NCI-H187 (cell line): Measurements from ENCODE around the gene TCL1A.

ENCODE experiments used
- DNase-seq, 2 experiments: peaks; one replicate each; lab custom pipeline; 2025; lab: John Stamatoyannopoulos, UW

The TCL1A gene

DNA sequence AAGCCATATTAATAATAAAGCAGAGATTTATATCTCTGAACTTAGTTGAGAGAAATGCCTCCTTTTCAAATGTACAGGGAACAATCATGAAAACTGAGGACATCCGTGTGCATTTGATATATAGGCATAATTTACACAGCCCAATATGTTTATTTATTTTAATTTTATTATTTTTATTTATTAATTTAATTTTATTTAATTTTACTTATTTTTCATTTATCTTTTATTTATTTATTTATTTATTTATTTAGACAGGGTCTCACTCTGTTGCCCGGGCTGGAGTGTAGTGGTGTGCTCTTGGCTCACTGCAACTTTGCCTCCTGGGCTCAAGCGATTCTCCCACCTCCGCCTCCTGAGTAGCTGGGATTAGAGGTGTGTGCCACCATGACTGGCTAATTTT is 8.4 kb downstream of the TCL1A start:
- no peak for DNase-seq

DNA sequence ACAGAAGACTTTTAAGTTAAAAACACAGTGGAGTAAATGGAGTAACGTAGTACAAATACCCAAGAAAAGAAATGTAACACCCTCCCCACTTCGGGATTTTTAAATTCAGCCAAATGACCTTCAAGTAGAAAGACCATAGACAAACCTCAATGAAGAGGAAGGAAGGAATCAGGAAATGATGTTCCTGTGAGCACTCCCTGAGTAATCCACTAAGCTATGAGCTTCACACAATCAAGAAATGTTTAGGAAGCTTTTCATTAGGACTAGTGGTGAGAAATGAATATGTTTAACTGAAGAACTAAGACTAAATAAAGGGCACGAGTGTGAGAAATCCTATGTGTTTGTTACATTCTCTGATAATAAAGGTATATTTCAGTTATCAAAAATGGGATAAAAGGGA is 10.1 kb downstream of the TCL1A start:
- no peak for DNase-seq

DNA sequence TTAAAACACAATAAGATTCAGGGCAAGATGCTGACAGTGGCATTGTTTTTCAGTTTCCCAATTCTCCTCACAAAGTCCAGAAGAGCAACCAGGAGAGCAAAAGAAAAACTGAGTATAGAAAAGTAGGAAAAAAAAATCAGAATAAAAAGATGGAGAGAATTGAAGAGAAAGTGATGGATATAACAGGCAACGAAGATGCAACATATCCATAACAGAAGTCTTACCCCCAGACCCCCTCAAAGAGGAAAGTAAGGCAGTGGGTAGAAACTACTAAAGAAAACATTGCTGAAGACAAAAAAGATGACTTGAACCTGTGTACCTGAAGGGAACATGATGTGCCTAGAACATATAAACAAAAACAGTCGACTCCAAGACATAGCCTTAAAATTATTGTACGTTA is 10.6 kb downstream of the TCL1A start:
- no peak for DNase-seq

DNA sequence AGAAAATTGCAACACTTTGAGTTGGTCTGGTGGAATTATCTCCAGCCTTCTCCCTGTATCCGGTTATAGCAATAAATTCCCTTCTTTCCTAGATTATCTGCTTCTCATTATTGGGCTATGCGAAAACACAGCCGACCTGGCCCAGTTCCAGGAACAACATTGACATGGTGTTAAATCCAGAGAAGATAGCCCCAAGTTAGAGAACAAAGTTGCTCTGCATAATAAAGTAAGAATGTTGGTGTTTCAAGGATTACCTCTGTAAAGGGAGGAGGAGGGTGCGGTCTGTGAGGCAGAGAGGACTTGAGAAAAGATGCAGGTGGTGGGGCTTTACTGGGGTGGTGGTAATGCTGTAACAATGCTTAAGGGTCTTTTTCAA is 12.1 kb downstream of the TCL1A start:
- no peak for DNase-seq

DNA sequence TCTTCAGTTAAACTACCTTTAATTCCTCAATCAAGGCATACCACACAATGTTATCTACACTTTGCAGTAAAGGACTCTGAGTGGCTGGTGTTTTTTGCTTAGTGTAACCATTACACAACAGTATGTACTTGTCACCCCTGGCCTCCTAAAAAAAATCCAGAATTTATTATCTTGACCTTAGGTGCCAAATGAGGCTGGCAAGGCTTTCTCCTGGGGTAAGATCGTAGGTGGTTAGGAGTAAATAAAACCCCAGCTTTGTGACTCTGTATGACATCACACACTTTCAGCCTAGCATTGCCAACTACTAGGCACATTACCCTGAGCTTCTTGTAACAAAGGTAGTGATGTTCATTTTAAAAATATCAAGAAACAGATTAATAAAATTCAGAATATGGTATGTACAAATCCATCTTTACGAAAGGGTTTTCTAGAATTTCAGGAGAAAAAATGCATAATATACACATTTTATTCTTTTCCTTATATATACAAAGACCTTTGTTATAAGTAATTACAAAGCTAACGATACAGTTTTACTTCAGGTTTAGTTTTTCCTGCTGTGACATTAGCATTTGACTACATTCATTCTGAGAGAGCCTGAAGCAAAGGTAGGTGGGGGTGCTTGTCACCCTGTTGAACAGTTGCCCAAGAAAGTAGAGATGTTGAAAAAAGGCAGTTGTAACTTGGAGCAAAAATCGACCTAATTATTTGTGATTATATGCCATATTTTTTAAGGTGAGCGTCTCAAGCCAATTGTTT is 13.5 kb downstream of the TCL1A start:
- no peak for DNase-seq

DNA sequence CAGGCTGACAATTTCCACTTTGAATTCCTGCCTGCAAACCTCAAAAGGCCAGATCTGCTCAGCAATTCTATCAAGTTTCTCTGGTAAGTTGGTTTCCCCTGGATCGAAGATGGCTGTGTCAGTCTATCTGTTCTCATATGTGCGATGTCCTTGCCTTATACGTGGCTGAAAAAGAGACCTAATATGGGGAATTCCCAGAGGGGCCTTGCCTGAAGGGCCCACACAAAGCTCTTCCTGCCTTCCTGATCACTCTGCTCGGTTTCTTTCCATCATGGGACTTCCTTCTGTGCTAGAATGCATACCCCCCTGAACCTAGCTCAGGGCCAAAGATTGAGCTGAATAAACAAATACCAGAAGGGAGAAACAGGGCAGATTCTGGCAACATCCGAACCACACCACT is 14.5 kb downstream of the TCL1A start:
- DNase-seq = no peak

DNA sequence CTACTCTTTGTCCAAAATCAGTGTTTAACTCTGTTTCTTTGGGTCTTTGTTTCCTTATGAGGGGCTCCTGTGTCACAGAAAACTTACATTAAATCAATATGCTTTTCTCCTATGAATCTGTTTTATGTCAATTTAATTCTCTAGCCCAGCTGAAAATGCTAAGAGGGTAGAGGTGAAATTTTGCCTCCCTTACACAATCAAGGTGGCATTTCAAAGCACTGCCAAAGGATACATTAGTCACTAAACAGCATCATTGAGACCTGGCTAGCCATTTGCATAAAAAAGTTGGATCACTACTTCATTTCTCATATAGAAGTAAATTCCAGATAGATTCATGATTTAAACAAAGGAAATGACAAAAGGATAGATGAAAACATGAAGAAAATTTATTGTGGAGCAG is 15.6 kb downstream of the TCL1A start:
- no peak for DNase-seq

DNA sequence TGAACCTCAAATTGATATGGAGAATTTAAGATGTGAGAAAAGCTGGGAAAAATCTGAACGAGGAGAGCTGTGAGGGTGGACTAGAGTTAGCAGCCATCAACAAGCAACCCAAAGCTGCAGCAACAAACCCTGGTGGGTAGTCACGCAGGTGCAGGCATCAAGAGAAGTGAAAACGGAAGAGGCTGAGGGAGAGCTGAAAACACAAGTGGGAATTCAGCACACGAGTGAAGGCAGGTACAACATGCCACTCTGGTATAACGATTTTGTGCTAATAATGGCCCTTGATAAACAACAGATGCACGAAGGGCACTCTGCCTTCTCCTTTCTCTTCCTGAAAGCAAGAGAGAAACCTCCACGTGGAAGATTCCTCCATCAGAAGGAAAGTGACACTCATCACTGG is 16.2 kb downstream of the TCL1A start:
- DNase-seq = no peak

DNA sequence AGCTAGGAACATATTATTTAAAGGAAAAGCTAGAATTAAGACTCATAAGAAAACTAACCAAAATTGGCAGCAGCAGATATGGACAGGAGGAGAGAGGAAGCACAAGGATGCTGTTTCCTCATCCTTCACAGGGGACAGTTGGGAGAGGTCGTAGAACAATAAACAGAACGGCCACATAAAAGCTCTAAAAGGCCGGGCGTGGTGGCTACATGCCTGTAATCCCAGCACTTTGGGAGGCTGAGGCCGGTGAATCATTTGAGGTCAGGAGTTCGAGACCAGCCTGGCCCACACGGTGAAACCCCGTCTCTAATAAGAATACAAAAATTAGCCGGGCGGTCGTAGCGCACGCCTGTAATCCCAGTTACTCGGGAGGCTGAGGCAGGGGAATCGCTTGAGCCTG is 17.2 kb downstream of the TCL1A start:
- DNase-seq = no peak

DNA sequence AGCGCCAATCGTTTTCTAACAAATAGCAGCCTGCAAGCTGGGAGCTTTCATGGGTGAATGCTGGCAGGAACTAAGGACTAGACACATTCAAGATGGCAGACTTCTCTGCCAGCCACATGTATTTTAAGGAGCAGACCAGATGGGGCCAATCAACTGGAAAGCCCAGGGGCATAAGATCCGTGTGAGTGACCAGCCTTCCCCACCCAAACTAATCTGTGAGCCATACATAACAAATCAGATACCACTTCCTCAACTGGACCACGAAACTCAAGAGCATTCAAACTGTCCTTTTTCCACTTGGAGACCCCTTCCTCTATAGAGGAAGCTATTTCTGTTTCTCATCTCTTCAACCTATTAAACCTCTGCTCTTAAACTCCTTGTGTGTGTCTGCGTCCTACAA is 18.0 kb downstream of the TCL1A start:
- DNase-seq = no peak

DNA sequence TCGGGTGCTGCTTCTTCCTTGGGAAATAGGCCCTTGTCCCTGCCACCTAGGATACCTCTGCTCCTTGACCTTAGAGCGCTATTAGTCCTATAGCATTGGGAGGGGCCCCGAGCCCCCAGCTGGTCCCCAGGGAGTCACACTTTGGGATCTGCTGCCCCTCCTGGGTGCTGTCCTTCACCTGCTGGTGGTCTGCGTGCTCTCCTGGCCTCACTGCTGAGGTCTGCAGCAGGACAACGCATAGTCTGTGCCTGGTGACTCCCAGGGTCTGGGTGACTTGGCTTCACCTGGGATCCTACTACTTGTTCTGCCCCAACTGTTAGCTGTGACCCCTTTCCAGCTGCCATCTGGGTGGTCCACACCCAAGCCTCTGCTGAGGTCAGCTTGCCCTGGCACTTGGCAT is 18.9 kb downstream of the TCL1A start:
- no peak for DNase-seq

DNA sequence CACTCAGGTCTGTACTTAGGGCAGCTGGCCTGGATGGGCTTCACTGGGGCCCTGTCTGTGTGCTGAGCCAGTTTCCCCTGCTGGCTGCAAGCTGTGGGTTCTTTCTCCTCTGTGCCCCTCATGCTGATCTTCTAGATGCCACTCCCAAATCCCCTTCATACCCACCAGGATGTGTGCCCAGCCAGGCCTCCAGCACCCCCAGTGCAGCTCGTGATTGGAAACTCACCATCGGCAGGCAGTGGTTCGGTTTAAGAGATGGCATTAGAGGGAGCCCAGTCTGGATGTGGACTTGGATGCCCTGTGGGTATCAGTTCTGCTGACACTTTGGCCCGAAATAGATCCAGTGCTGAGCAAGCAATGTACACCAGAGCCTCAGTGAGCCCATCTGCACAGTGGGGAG is 21.8 kb downstream of the TCL1A start:
- DNase-seq = no peak

DNA sequence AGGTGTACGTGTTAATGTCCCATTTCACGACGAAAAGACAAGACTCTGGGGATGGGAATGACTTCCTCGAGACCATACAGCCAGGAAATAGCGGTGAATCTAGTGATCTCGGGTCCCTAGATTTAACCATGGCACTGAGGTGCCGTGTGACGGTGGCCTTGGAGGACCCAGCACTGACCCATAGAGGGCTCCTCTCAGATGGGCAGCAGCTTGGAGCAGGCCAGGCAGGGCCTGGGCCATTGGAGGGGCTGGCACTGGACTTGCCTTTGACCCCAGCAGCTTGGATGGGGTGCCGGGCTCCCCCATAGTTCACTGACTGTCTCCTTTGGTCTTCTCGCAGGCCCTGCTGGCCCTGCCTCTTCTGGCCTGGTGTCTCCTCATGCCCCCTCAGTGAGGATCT is 22.3 kb downstream of the TCL1A start:
- no peak for DNase-seq

DNA sequence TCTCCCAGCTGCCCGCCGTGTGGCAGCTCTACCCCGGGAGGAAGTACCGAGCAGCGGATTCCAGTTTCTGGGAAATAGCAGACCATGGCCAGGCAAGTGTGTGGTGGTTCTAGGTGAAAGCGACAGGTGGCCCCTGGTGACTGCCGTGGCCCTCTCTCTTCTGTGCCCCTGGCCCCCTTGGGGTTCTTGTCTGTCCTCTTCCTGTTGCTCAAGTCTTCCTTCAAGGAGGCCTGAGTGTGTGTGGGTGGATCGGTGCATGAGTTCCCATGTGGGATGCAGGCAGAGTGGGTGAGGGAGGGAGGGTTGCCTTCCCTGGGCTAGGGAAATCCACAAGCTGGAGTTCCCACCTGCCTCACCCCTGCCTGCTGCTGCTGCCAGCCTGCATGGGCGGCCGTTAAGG is 23.1 kb downstream of the TCL1A start:
- DNase-seq = no peak

DNA sequence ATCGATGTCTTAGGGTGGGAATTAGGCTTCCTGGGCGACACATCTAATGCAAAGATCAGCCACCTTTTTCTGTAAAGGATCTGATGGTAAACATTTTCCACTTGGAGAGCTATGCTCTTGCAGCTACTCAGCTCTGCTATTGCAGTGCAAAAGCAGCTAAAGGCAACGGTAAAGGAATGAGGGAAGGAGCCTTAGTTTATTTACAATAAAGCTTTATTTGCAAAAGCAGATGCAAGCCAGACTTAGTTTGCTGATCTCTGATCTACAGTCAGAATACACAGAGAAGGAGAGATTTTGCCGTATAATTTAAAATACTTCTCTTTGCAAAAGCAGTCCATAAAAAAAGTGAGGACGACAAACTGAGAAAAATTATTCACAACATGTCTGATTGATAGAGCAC is 24.5 kb downstream of the TCL1A start:
- no peak for DNase-seq

DNA sequence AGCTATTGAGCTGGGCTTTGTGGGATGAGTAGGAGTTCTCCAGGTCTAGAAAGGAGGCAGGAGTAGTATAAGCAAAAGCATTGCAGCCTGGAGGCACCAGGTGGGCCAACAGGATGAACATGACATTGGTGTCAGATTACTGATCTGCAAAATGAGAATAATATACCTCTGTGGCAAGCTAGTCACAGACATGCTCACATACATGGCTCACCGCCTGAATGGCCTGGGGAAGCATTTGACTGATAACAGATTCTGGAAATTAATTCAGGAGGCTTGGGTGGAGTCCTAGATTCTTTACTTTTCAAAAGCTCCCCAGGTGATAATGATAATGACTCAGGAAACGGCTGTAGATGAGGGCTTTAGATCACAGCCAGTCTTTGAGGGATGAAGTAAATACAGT is 27.0 kb downstream of the TCL1A start:
- no peak for DNase-seq

DNA sequence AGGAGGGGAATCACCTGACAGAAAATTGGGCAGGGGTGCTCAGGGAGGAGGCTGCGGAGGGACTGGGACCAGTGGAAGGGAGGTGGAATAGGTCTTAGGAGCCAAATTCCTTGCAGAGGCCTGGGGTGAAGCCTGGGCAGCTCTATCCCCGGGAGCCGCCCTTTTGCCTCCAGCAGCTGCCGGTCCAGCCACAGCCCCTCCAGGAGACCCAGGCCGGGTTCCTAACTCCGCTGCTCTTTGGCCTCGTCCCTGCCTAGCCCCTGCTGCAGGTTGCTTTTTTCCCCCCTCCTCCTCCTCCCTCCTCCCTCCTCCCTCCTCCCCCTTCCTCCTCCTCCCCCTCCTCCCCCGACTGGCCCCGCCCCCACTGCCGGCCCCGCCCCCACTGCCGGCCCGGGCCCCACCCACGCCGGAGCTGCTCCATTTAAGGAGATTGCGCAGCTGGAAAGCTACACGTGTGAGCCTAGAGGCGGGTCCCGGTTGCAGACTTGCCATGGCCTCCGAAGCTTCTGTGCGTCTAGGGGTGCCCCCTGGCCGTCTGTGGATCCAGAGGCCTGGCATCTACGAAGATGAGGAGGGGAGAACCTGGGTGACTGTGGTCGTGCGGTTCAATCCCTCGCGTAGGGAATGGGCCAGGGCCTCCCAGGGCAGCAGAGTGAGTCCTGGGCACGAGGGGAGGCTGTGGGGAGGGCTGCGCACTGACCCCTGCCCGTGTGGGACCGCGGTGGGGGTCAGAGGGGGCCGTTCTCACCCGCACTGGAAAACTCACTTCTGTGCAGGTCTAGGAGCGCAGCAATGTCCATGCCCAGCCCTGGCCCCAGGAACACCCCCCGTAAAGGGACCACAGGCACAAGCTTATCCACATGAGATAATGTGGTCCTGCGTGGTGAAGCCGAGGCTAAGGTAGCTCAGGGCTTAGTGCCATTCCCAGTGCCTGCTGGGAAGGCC is 27.7 kb downstream of the TCL1A start, which contains the start of gene TCL1B:
Gene TCL1B, plus strand, starts transcription at position 449 of the 945 bp plus-strand sequence. Its CDS starts 42 bp downstream, at position 491.
- no peak for DNase-seq

DNA sequence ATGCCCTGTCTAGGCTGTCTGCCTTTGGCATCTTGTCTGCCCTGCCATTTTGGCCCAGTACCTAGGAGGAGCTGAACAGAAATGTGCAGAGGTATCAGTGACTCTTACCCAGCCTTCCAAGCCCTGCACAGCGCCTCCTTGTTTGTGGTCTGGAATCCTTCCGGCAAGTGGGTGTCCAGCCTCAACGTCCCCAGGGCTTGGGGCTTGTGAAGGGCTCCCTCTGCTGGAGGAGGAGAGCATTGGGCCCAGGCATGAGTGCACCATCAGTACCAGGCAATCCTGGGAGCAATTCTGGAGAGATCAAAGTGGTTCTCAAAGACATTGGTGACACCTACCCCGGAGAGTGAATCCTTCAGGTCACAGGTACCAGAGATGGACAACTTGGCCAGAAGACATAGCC is 30.1 kb downstream of the TCL1A start:
- no peak for DNase-seq

DNA sequence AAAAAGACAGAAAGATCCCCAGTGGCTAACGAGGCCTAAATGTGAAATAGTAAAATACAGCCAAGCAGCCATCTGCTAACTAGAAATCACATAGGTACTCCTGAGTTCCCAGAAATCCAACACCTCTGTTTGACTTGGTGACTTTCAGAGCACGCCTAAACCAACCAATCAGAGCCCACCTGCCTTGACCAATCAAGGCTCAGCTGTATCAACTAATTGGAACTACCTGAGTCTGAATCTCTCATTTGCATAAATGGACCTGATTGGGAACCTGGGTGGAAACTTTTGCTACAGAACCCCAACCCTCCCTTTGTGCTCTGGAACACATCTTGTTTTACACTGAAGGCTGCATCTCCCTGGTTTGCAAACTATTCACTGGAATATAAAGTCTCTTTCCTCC is 32.8 kb downstream of the TCL1A start:
- DNase-seq = no peak

DNA sequence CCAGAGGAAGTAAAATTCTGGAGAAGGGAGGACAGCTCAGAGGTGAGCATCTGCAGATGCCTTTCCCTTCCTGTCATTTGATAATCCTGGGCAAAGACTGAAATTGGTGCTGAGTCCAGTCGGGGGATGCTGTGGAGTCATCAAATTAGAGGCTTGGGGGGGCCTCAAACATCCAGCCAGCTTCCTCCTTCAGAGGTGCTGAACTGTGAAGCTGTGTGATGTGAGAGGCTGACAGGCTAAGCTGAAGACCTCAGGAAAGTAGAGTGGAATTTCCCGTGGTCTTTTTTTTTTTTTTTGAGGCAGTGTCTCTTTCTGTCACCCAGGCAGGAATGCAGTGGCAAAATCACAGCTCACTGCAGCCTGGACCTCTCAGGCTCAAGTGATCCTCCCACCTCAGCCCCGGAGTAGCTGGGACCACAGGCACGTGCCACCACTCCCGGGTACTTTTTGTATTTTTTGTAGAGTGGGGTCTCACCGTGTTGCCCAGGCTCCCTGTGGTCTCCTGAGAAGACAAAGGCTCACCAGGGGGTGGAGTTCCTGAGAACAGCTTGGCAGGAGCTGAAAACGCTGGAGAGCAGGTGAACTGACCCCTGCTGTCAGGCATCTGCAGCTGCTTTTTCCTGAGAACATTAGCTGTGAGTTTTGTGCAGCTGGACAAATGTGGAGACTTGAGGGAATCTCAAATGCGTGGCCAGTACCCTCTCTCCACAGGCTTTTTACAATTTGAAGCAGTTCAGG is 33.8 kb downstream of the TCL1A start:
- DNase-seq = no peak

DNA sequence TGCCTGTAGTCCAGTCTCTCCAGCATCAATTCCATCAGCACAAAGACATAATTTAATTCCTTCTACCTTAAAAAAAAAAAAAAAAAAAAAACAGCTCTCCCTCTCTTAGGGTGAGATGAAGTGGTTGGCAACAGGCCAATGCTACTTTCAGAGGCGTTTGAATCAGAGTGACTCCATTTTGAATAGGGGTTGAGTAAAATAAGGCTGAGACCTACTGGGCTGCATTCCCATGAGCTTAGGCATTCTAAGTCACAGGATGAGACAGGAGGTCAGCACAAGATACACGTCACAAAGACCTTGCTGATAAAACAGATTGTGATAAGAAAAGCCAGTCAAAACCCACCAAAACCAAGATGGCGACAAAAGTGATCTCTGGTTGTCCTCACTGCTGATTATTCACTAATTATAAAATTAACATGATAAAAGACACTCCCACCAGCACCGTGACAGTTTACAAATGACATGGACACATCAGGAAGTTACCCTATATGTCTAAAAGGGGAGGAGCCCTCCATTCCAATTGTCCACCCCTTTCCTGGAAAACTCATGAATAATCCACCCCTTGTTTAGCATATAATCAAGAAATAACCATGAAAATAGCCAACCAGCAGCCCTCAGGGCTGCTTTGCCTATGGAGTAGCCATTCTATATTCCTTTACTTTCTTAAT is 34.6 kb downstream of the TCL1A start:
- DNase-seq = peak in 1 of 2 experiments; percentile 40
